ENCODE measurements around the gene EPAS1.

The EPAS1 gene

DNA sequence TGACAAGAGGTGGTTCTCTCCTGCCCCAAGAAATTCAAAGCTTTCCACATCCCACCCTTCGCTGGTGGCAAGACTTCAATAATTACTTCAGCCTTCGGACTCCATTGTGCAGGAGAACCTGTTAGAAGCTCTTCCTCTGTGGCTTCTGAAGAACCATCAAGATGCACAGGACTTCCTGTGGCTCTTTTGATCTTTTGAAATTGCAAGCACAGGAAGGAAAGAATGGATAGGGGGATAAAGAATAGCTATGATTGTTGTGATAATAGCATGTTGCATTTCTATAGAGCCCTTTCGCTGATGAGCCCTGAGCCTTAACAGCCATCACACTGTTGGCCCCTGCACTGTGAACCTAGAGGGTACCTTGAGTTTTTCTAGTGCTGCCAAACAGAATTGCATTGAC, 7.4 kb downstream of the EPAS1 start:
- POLR2A ChIA-PET, result no interaction called here
- no peak for DNase-seq (ENCODE audit: extremely low spot score)
- CTCF ChIA-PET, result no interaction called here

DNA sequence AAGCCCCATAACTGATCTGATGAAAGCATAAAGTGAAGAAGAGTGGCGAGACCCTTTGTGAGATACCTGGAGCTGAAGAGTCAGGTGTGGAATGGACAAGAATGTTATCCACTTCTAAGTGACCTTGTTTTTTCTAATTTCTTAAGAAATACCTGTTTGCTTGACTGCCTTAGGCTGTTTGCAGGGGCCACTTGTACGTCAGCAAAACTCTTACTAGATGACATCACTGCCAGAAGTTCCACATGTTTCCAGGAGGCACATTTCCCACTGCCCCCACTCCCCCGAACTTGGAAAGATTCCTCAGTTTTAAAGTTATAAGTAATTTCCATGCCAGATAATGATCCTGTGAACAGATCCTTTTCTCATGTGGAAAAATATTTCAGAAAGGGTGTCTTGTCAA, 8.0 kb downstream of the EPAS1 start:
- no peak for DNase-seq (ENCODE audit: extremely low spot score)
- TF ChIP-seq TARDBP (IDR thresholded peaks at IDR 0.05) (no peak), ELF4 (IDR thresholded peaks at IDR 0.05) (no peak), FOXA1 (IDR thresholded peaks at IDR 0.05) (no peak), FOXK2 (IDR thresholded peaks at IDR 0.05) (no peak), HDGF (IDR thresholded peaks at IDR 0.05; ENCODE audit: borderline replicate concordance) (no peak), FOXM1 (IDR thresholded peaks at IDR 0.05; ENCODE audit: borderline replicate concordance) (no peak), SUZ12 (IDR thresholded peaks at IDR 0.05) (no peak), BHLHE40 (IDR thresholded peaks at IDR 0.05; ENCODE audit: borderline replicate concordance) (no peak), NFRKB (IDR thresholded peaks at IDR 0.05) (no peak), L3MBTL2 (conservative IDR thresholded peaks at IDR 0.05) (no peak), ARNT (IDR thresholded peaks at IDR 0.05) (no peak)
- CTCF ChIA-PET, result no interaction called here
- POLR2A ChIA-PET, result no interaction called here

More for the DNA sequence above, 7.4 kb downstream of the EPAS1 start:
- no peak for TF ChIP-seq FOXA1 (IDR thresholded peaks at IDR 0.05)
- TF ChIP-seq CTBP1 (IDR thresholded peaks at IDR 0.05; ENCODE audit: borderline replicate concordance), result no peak
- TF ChIP-seq ELF4 (IDR thresholded peaks at IDR 0.05), result no peak
- no peak for TF ChIP-seq BHLHE40 (IDR thresholded peaks at IDR 0.05; ENCODE audit: borderline replicate concordance)
- no peak for TF ChIP-seq L3MBTL2 (conservative IDR thresholded peaks at IDR 0.05)

DNA sequence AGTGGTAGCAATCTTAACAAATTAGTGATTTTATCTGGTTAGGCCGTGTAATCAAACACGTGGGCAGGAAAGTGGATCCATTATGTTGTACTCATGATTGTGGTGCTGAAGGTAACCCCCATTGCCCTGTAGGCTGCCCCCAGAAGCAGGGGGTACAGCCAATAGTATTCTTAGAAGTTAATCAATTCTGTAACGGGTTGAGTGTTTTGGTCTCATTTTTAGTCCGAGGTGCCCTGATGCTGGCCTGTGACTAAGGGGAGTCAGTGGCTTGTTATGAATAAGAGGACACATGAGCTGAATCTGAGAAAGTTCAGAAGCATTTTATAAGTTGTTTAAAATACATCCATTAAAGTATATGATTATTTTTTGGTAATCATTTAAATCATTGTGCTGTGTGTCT, 8.6 kb downstream of the EPAS1 start:
- ChIA-PET CTCF (no interaction called here), POLR2A (no interaction called here)
- no peak for DNase-seq (ENCODE audit: extremely low spot score)
- no peak for TF ChIP-seq HDGF (IDR thresholded peaks at IDR 0.05; ENCODE audit: borderline replicate concordance)

DNA sequence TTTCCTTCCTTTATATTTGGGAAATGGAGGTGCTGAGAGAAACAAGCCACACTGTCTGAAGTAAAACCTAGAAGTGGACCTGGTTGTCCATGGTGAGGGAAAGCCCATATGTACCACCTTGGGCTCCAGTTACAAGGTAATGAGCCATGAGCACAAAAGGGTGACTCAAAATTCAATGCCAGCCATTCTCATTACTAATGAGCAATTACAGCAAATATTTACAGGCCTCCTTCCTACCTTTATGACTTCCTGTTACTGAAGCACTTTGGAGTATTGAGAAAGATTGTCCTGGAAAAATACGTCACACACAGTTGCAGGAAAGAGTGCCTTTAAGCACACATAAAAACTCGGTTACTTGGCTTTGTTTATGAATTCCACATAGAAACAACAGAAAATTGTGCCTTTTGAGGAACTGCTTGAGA, 9.1 kb downstream of the EPAS1 start:
- no peak for DNase-seq (ENCODE audit: extremely low spot score)
- ChIA-PET POLR2A (interaction anchor here (0.7 kb wide), 1 partner anchor 56 kb away, joined by 3 read pairs; no protein-coding TSS in a partner anchor), CTCF (no interaction called here)
- TF ChIP-seq L3MBTL2 (conservative IDR thresholded peaks at IDR 0.05) (no peak), FOXK2 (IDR thresholded peaks at IDR 0.05) (no peak), SP1 (IDR thresholded peaks at IDR 0.05) (no peak), LEF1 (IDR thresholded peaks at IDR 0.05; ENCODE audit: borderline replicate concordance) (no peak), ARNT (IDR thresholded peaks at IDR 0.05) (no peak)

DNA sequence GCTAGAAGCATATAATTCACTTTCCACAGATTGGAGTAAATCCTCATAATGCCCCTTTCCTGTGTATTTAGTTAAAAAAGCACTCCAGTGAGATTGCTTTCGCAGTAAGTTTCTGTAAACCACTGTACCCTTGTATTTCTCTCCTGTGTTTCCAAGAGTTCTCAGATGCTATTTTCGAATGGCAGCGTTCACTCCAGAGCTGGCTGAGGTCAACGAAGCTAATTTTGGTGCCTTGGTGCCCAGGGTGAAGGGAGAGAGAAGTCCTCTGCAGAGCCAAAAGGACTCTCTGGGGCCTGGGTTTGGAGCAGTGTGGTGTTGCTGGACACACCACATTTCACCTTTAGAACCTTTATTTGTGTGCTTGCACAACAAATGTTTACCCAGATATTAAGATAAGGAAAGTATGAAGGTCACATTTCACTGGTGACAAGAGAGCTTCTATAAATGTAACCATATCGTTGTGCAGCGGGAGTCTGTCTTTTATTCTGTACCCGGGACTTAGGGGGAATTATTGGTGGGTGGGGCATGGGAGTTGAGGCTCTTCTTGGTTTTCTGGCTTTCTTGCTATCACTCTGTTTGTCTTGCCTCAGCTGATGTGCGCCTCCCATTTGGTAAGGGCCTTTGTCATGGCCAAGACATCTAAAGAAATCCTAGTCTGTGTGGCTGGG, 9.9 kb downstream of the EPAS1 start:
- TF ChIP-seq SP1 (IDR thresholded peaks at IDR 0.05) (no peak), BHLHE40 (IDR thresholded peaks at IDR 0.05; ENCODE audit: borderline replicate concordance) (no peak), NFRKB (IDR thresholded peaks at IDR 0.05) (no peak), ZNF384 (IDR thresholded peaks at IDR 0.05) (no peak), TARDBP (IDR thresholded peaks at IDR 0.05) (no peak), ELF4 (IDR thresholded peaks at IDR 0.05) (no peak), CTBP1 (IDR thresholded peaks at IDR 0.05; ENCODE audit: borderline replicate concordance) (no peak)
- POLR2A ChIA-PET, result interaction anchor here (0.7 kb wide), 1 partner anchor 56 kb away, joined by 3 read pairs; no protein-coding TSS in a partner anchor
- CTCF ChIA-PET, result interaction anchor here (0.8 to 1.1 kb wide), 2 partner anchors 10 to 59 kb away, joined by 3 to 5 read pairs; partner anchors contain the start of gene EPAS1
- DNase-seq (ENCODE audit: extremely low spot score), result no peak

DNA sequence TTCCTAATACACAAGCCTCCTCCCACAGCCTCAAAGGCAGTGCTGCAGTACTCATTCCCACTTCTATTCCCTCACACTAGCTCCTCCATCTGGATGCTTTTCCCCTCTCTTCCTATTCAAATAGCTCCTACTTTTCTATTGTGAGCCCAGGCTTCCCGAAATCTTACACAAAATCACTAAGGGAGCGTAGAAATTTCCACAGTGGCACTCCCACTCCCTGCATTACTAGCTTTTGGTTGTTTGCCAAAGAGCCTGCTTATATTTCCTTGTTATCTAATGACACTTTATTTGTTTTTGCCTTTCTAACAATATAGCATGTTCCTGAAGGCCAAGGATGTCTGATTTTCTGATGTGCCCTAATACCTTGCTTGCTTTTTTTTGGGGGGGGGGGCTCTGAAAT, 10.9 kb downstream of the EPAS1 start:
- POLR2A ChIA-PET, result no interaction called here
- CTCF ChIA-PET, result interaction anchor here (0.8 to 1.1 kb wide), 3 partner anchors 11 to 58 kb away, joined by 3 to 5 read pairs (median 4); partner anchors contain the start of gene EPAS1
- DNase-seq (ENCODE audit: extremely low spot score), result no peak
- TF ChIP-seq L3MBTL2 (conservative IDR thresholded peaks at IDR 0.05) (no peak), BHLHE40 (IDR thresholded peaks at IDR 0.05; ENCODE audit: borderline replicate concordance) (no peak), FOXA1 (IDR thresholded peaks at IDR 0.05) (no peak), FOXM1 (IDR thresholded peaks at IDR 0.05; ENCODE audit: borderline replicate concordance) (no peak), ZNF384 (IDR thresholded peaks at IDR 0.05) (no peak), SUZ12 (IDR thresholded peaks at IDR 0.05) (no peak), TARDBP (IDR thresholded peaks at IDR 0.05) (no peak), NFRKB (IDR thresholded peaks at IDR 0.05) (no peak), FOXK2 (IDR thresholded peaks at IDR 0.05) (no peak), ARNT (IDR thresholded peaks at IDR 0.05) (no peak), LEF1 (IDR thresholded peaks at IDR 0.05; ENCODE audit: borderline replicate concordance) (no peak)

DNA sequence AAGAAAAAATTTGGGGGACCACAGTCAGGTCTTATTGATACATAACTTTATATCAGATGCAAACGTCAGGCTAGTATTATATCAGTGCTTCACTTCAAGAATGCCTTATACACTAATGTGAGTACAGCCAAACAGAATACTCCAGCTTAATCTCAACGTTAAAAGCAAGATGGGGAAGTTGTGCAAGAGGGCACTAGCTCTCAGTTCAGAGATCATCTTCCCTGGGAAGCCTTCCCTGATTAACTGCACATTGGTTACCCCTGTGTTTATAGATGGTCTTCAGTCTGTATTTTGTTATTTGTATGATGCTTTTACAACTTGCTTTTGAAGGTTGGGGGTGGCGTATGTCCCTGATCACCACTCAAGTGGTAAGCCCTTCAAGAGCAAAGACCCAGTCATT, 11.4 kb downstream of the EPAS1 start:
- TF ChIP-seq FOXM1 (IDR thresholded peaks at IDR 0.05; ENCODE audit: borderline replicate concordance) (no peak), SP1 (IDR thresholded peaks at IDR 0.05) (no peak), NFRKB (IDR thresholded peaks at IDR 0.05) (no peak), CTBP1 (IDR thresholded peaks at IDR 0.05; ENCODE audit: borderline replicate concordance) (no peak), ELF4 (IDR thresholded peaks at IDR 0.05) (no peak), ARNT (IDR thresholded peaks at IDR 0.05) (no peak)
- TF ChIP-seq, protein P1, sequence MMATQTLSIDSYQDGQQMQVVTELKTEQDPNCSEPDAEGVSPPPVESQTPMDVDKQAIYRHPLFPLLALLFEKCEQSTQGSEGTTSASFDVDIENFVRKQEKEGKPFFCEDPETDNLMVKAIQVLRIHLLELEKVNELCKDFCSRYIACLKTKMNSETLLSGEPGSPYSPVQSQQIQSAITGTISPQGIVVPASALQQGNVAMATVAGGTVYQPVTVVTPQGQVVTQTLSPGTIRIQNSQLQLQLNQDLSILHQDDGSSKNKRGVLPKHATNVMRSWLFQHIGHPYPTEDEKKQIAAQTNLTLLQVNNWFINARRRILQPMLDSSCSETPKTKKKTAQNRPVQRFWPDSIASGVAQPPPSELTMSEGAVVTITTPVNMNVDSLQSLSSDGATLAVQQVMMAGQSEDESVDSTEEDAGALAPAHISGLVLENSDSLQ (IDR thresholded peaks at IDR 0.05), result no peak
- POLR2A ChIA-PET, result no interaction called here
- CTCF ChIA-PET, result interaction anchor here (0.9 kb wide), 1 partner anchor 14 kb away, joined by 4 read pairs; no protein-coding TSS in a partner anchor
- DNase-seq (ENCODE audit: extremely low spot score), result no peak

All from HEK293T (cell line).